Measurements from ENCODE around the gene SPRY1. TPM values are rescaled to one million over a fixed set of nuclear protein-coding genes. Genes with fewer than 3 reads are reported as not detected.

SPRY1 gene
- total and polyA plus RNA-seq, 2 of the 8 experiments (the other 6 are each of a cell fraction or from before 2014, with no cell fraction given), result 11.7 to 56.2 TPM

DNA sequence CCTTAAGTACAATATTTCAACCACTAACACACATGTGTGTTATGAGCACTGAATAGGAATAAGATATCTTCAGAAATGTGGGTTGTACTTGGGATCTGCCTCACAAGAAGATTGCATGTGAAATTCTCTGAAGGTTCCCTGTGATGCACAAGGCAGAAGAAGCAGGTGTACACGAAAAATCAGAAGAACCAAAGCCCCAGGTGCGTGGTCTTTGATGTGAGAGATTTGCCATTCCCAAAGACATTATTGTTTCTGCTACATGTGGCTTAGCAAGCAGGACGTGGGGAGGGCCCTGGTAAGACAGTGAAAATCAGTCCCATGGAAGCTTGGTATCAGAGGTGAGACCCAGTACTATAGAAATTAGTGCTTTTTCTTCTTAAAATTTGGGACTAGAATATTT lies 13.0 kb upstream of the SPRY1 start:
- H3K9me3 ChIP-seq (ENCODE audit: insufficient read depth in 2 of 2, low read depth in 1 of 2, low read length in 1 of 2), result no peaks in the 10 kb centered on the region
- no peak overlapping the region for H2AK5ac ChIP-seq (ENCODE audit: low read depth, low read length)
- no peak overlapping the region for H2BK20ac ChIP-seq (ENCODE audit: low read length)
- no peak overlapping the region for H3K9ac ChIP-seq (replicated peaks in 1 of 4; ENCODE audit: extremely low read depth in 1 of 4, low read depth in 3 of 4, low read length in 3 of 4)
- no peaks in the 10 kb centered on the region for H3K36me3 ChIP-seq (ENCODE audit: control insufficient read depth in 2 of 4, insufficient read depth in 4 of 4, low read length in 3 of 4)
- H3K23me2 ChIP-seq (ENCODE audit: low read depth, low read length), result no peaks in the 10 kb centered on the region
- no peak for FAIRE-seq
- H2BK12ac ChIP-seq (ENCODE audit: low read depth, low read length), result peak overlapping the region; percentile 41; the same call in 1 of the 2 replicates
- no peak overlapping the region for H3K27ac ChIP-seq (ENCODE audit: low read depth, low read length)
- H3K4me1 ChIP-seq (replicated peaks in 1 of 4; ENCODE audit: control insufficient read depth in 3 of 4, insufficient read depth in 4 of 4, low read length in 3 of 4), result peaks cover 0 to 11% (median 7%) of the 10 kb centered on the region in 4 experiments; a peak in 4 of 7 replicates
- no peak overlapping the region for H2BK120ac ChIP-seq (replicated peaks; ENCODE audit: low read depth, low read length)
- no peak overlapping the region for H4K5ac ChIP-seq (ENCODE audit: insufficient read length, low read depth, low read length)
- no peak overlapping the region for H3K18ac ChIP-seq (ENCODE audit: extremely low read depth, low read length)
- H4K8ac ChIP-seq (ENCODE audit: extremely low read depth, insufficient read depth, low read length), result no peak overlapping the region
- no peak overlapping the region for H3K4ac ChIP-seq (replicated peaks; ENCODE audit: insufficient read length, low read depth, low read length)
- H2AFZ ChIP-seq (ENCODE audit: low read length), result no peak overlapping the region
- no peaks in the 10 kb centered on the region for H3K79me2 ChIP-seq (ENCODE audit: control insufficient read depth in 1 of 2, insufficient read depth in 2 of 2, low read length in 2 of 2)
- no peak overlapping the region for H3K4me2 ChIP-seq (ENCODE audit: insufficient read depth in 1 of 2, low read depth in 2 of 2, low read length in 2 of 2)
- no peaks in the 10 kb centered on the region for H3K27me3 ChIP-seq (replicated peaks in 1 of 4; ENCODE audit: control insufficient read depth in 3 of 4, extremely low read depth in 1 of 4, insufficient read depth in 3 of 4, low read length in 3 of 4)
- 88% methylated on average over 3 of the region's 3 CpGs; no CpG with 5 or more reads in 1 of the 2 experiments for WGBS, 2 experiments (ENCODE audit: extremely low coverage in 1 of 2, insufficient coverage in 1 of 2, insufficient read length in 1 of 2, insufficient replicate concordance in 2 of 2, low coverage in 1 of 2, low lambda C conversion rate in 2 of 2, missing lambda C conversion rate in 1 of 2)
- H3K79me1 ChIP-seq (ENCODE audit: low read depth, low read length), result no peaks in the 10 kb centered on the region
- H4K20me1 ChIP-seq (replicated peaks in 1 of 2; ENCODE audit: control insufficient read depth in 1 of 2, insufficient read depth in 2 of 2, low read length in 2 of 2), result no peaks in the 10 kb centered on the region
- no peak overlapping the region for H2BK5ac ChIP-seq (ENCODE audit: low read depth, low read length)
- DNase-seq (ENCODE audit: low read depth in 1 of 2, low spot score in 2 of 2), result no peak
- no peak overlapping the region for H2BK15ac ChIP-seq (ENCODE audit: low read length)
- no peak overlapping the region for H3K14ac ChIP-seq (ENCODE audit: insufficient read length)
- no peak overlapping the region for H3K23ac ChIP-seq (ENCODE audit: insufficient read length)
- ChIA-PET CTCF (ENCODE audit: partially characterized antibody) (interaction anchor here (0.6 to 2.0 kb wide), 3 partner anchors 33 to 321 kb away, joined by 3 to 6 read pairs (median 3); no protein-coding TSS in a partner anchor), POLR2A (ENCODE audit: partially characterized antibody) (interaction anchor here (1.3 kb wide), 1 partner anchor 13 kb away, joined by 4 read pairs; the partner anchor contains the start of gene SPRY1)
- peak overlapping the region; percentile 17 for H4K91ac ChIP-seq (replicated peaks; ENCODE audit: insufficient read length, low read length)
- no peak overlapping the region for H3K56ac ChIP-seq (replicated peaks; ENCODE audit: insufficient read length, low read depth, low read length)
- no peak overlapping the region for H3K4me3 ChIP-seq (ENCODE audit: extremely low read depth in 1 of 4, insufficient read depth in 2 of 4, low read depth in 3 of 4, low read length in 4 of 4)
- no peak for TF ChIP-seq EGR1 (IDR thresholded peaks at IDR 0.05; ENCODE audit: borderline replicate concordance, low read depth, low read length)
- no peak for TF ChIP-seq SUZ12 (IDR thresholded peaks at IDR 0.05; ENCODE audit: low read length)
- TF ChIP-seq SIX5 (IDR thresholded peaks at IDR 0.05; ENCODE audit: low read depth, low read length), result no peak
- no peak for TF ChIP-seq KDM4A (IDR thresholded peaks at IDR 0.05; ENCODE audit: low read depth, low read length, severe bottlenecking)
- no peak for TF ChIP-seq CREB1 (IDR thresholded peaks at IDR 0.05)
- TF ChIP-seq RAD21 (IDR thresholded peaks at IDR 0.05 in 1 of 2, conservative IDR thresholded peaks at IDR 0.05 in 1 of 2; ENCODE audit: low read depth in 2 of 2, low read length in 2 of 2), result no peak
- no peak for TF ChIP-seq TAF7 (optimal IDR thresholded peaks at IDR 0.05; ENCODE audit: borderline replicate concordance, low read depth, low read length)
- TF ChIP-seq RFX5 (IDR thresholded peaks at IDR 0.05; ENCODE audit: borderline replicate concordance, low read depth, low read length), result no peak
- TF ChIP-seq BRCA1 (IDR thresholded peaks at IDR 0.05; ENCODE audit: low read depth, low read length), result no peak
- no peak for TF ChIP-seq NANOG (IDR thresholded peaks at IDR 0.05; ENCODE audit: insufficient read depth, low read depth, low read length, poor library complexity, severe bottlenecking)
- no peak for TF ChIP-seq TEAD4 (IDR thresholded peaks at IDR 0.05; ENCODE audit: low read depth, low read length)
- no peak for TF ChIP-seq TAF1 (IDR thresholded peaks at IDR 0.05; ENCODE audit: low read depth, low read length)
- no peak for TF ChIP-seq KDM1A (IDR thresholded peaks at IDR 0.05; ENCODE audit: borderline replicate concordance, low read length)
- no peak for TF ChIP-seq CHD1 (IDR thresholded peaks at IDR 0.05; ENCODE audit: low read depth, low read length)
- TF ChIP-seq RXRA (IDR thresholded peaks at IDR 0.05; ENCODE audit: insufficient read depth, low read depth, low read length), result no peak
